Liver (tissue), 9 donors: ENCODE measurements around the gene FGFRL1. TPM values are rescaled to one million over a fixed set of nuclear protein-coding genes. Genes with fewer than 3 reads are reported as not detected.

Experiments
- DNase-seq: peaks from one replicate; pipeline ENCODE4 v3.0.0-alpha.2; 2017; ENCODE audit warnings: low spot score
- H3K27ac ChIP-seq, 2 donors: one replicate each; pipeline ENCODE4 v1.7.0; 2013; ENCODE audit warnings: inconsistent platforms in 2 of 2, low read length in 2 of 2, control low read depth in 1 of 2, low read depth in 1 of 2, mild to moderate bottlenecking in 1 of 2
- H3K27me3 ChIP-seq, 4 donors: one replicate each; pipeline versions ENCODE4 v1.6.1 to v1.7.0; 2013; ENCODE audit warnings: low read length in 3 of 4, inconsistent platforms in 1 of 4, mild to moderate bottlenecking in 1 of 4, moderate library complexity in 1 of 4; ENCODE audit not compliant: control insufficient read depth in 4 of 4, insufficient read depth in 4 of 4
- H3K36me3 ChIP-seq, 4 donors: one replicate each; pipeline versions ENCODE4 v1.6.1 to v1.7.0; 2013; ENCODE audit warnings: low read length in 3 of 4, mild to moderate bottlenecking in 3 of 4, low read depth in 1 of 4, moderate library complexity in 1 of 4; ENCODE audit not compliant: control insufficient read depth in 4 of 4, insufficient read depth in 3 of 4
- H3K4me1 ChIP-seq, 4 donors: one replicate each; pipeline versions ENCODE4 v1.6.1 to v1.7.0; 2013; ENCODE audit warnings: low read length in 3 of 4, mild to moderate bottlenecking in 3 of 4, moderate library complexity in 1 of 4; ENCODE audit not compliant: control insufficient read depth in 4 of 4, insufficient read depth in 4 of 4
- H3K4me3 ChIP-seq, 3 donors: one replicate each; pipeline versions ENCODE4 v1.6.1 to v1.7.0; 2013; ENCODE audit warnings: low read length in 3 of 3, control low read depth in 1 of 3, low read depth in 1 of 3, mild to moderate bottlenecking in 1 of 3
- H3K9ac ChIP-seq, 2 donors: one replicate each; pipeline ENCODE4 v1.7.0; 2013; ENCODE audit warnings: low read length in 2 of 2, mild to moderate bottlenecking in 2 of 2, moderate library complexity in 2 of 2, control low read depth in 1 of 2, low read depth in 1 of 2
- H3K9me3 ChIP-seq, 4 donors: one replicate each; pipeline versions ENCODE4 v1.6.1 to v1.7.0; 2013; ENCODE audit warnings: low read length in 3 of 4; ENCODE audit not compliant: control insufficient read depth in 4 of 4
- ATF3 ChIP-seq: IDR thresholded peaks from 2 replicates; pipeline ENCODE4 v1.6.1; 2016; ENCODE audit warnings: antibody characterized with exemption
- CTCF ChIP-seq: fragments of 150-350 bp; IDR thresholded peaks from 2 replicates; pipeline ENCODE4 v1.5.1; 2017; ENCODE audit warnings: improper control_type of control experiment, low read depth, low read length; ENCODE audit not compliant: missing input control
- EGR1 ChIP-seq, 2 donors: IDR thresholded peaks; 2 replicates each; pipeline ENCODE4 v1.6.1; 2016 to 2018; ENCODE audit warnings: antibody characterized with exemption in 2 of 2, low read depth in 2 of 2
- FOXA1 ChIP-seq: IDR thresholded peaks from 2 replicates; pipeline ENCODE4 v1.6.1; 2016; ENCODE audit warnings: antibody characterized with exemption
- FOXA2 ChIP-seq: IDR thresholded peaks from 2 replicates; pipeline ENCODE4 v1.6.1; 2016; ENCODE audit warnings: antibody characterized with exemption
- GABPA ChIP-seq, 2 donors: IDR thresholded peaks in 1 of 2; conservative IDR thresholded peaks in 1 of 2; 2 replicates each; pipeline ENCODE4 v1.6.1; 2016; ENCODE audit warnings: antibody characterized with exemption in 2 of 2, mild to moderate bottlenecking in 1 of 2, moderate library complexity in 1 of 2
- HNF4A ChIP-seq, 2 donors: conservative IDR thresholded peaks; 2 replicates each; pipeline ENCODE4 v1.6.1; 2016; ENCODE audit warnings: antibody characterized with exemption in 2 of 2, mild to moderate bottlenecking in 2 of 2
- HNF4G ChIP-seq: IDR thresholded peaks from 2 replicates; pipeline ENCODE4 v1.6.1; 2016; ENCODE audit warnings: antibody characterized with exemption
- JUND ChIP-seq, 2 donors: IDR thresholded peaks; 2 replicates each; pipeline ENCODE4 v1.6.1; 2016; ENCODE audit warnings: antibody characterized with exemption in 2 of 2
- MAX ChIP-seq: IDR thresholded peaks from 2 replicates; pipeline ENCODE4 v1.6.1; 2016; ENCODE audit warnings: antibody characterized with exemption
- NR2F2 ChIP-seq: IDR thresholded peaks from 2 replicates; pipeline ENCODE4 v1.6.1; 2016; ENCODE audit warnings: antibody characterized with exemption
- RAD21 ChIP-seq, 2 donors: IDR thresholded peaks; 2 replicates each; pipeline ENCODE4 v1.6.1; 2016; ENCODE audit warnings: antibody characterized with exemption in 2 of 2, mild to moderate bottlenecking in 2 of 2
- REST ChIP-seq: IDR thresholded peaks from 2 replicates; pipeline ENCODE4 v1.6.1; 2016; ENCODE audit warnings: antibody characterized with exemption, mild to moderate bottlenecking
- RXRA ChIP-seq, 2 donors: IDR thresholded peaks; 2 replicates each; pipeline ENCODE4 v1.6.1; 2017 to 2018; ENCODE audit warnings: antibody characterized with exemption in 2 of 2, mild to moderate bottlenecking in 1 of 2
- SP1 ChIP-seq: IDR thresholded peaks from 2 replicates; pipeline ENCODE4 v1.6.1; 2018; ENCODE audit warnings: antibody characterized with exemption, mild to moderate bottlenecking
- TAF1 ChIP-seq: conservative IDR thresholded peaks from 2 replicates; pipeline ENCODE4 v1.6.1; 2016; ENCODE audit warnings: antibody characterized with exemption, mild to moderate bottlenecking
- YY1 ChIP-seq: IDR thresholded peaks from 2 replicates; pipeline ENCODE4 v1.6.1; 2016; ENCODE audit warnings: antibody characterized with exemption, mild to moderate bottlenecking
- ZBTB33 ChIP-seq: IDR thresholded peaks from 2 replicates; pipeline ENCODE4 v1.6.1; 2016; ENCODE audit warnings: antibody characterized with exemption
- WGBS: extraction: QIAGEN DNeasy Blood & Tissue Kit; methylation state at CpG from one replicate; pipeline ENCODE4 v1.1.7; 2013; 5-methylcytosine and 5-hydroxymethylcytosine counted together
- polyA plus RNA-seq, 2 donors: library from polyadenylated mRNA; stranded (reverse) in 1 of 2; unstranded in 1 of 2; fragments of 200-250 nt in 1 of 2; fragments of >200 nt in 1 of 2; fragmentation: Nextera tagmentation in 1 of 2; extraction: Ambion mirVana in 1 of 2; gene quantifications; one replicate each; pipeline versions ENCODE4 v1.2.1 to v1.2.3, GENCODE V29; 2013 to 2015
- total RNA-seq, 2 donors: library from RNA; depleted of rRNA; stranded (reverse); fragments of >200 nt; gene quantifications; one replicate each; pipeline ENCODE4 v1.2.3, GENCODE V29; 2014
- donor health status: healthy.
- donor health status: healthy.
- donor health status: healthy.
- donor health status: healthy.
- donor health status: healthy.

Gene FGFRL1
- total and polyA plus RNA-seq, 4 donors = 14.2 to 49.1 (median 22.4) TPM

- TF ChIP-seq NR2F2 (no peak), EGR1 (IDR thresholded peaks at IDR 0.05; ENCODE audit: low read depth in 2 of 2) (no peak), FOXA1 (no peak), ZBTB33 (no peak), RXRA (IDR thresholded peaks at IDR 0.05) (no peak), RAD21 (IDR thresholded peaks at IDR 0.05) (no peak), GABPA (IDR thresholded peaks at IDR 0.05 in 1 of 2, conservative IDR thresholded peaks at IDR 0.05 in 1 of 2) (no peak), CTCF (no peak), MAX (no peak), TAF1 (no peak), HNF4G (no peak), JUND (IDR thresholded peaks at IDR 0.05) (no peak), FOXA2 (no peak), YY1 (no peak), ATF3 (no peak), REST (no peak), SP1 (no peak), HNF4A (conservative IDR thresholded peaks at IDR 0.05) (no peak)
- Histone ChIP-seq H3K4me3 (no peak overlapping the region), H3K27me3 (no peaks in the 10 kb centered on the region), H3K36me3 (peaks cover 0 to 17% (median 10%) of the 10 kb centered on the region in 4 donors), H3K9me3 (no peaks in the 10 kb centered on the region), H3K27ac (no peak overlapping the region), H3K9ac (no peak overlapping the region), H3K4me1 (peaks cover 0 to 4% (median 0%) of the 10 kb centered on the region in 4 donors)
- 92% methylated on average over 46 of the region's 46 CpGs for WGBS
- DNase-seq = no peak
Observed at GRCh38 chr4:1022051-1022738, 10.8 kb downstream of the FGFRL1 start.
